22Rv1 (cell line): ENCODE data around the gene ZNF605.

Source experiments
- H3K27ac ChIP-seq: fragments of 450-650 bp; 2 replicates; pipeline ENCODE4 v1.5.1; 2017
- ZFX ChIP-seq: fragments of 450-650 bp; IDR thresholded peaks from 2 replicates; pipeline ENCODE4 v1.6.1; 2017; ENCODE audit warnings: antibody characterized with exemption, borderline replicate concordance
- TF ChIP-seq, protein P1 (sequence below): fragments of 450-650 bp; IDR thresholded peaks from 2 replicates; pipeline ENCODE4 v1.5.1; 2017; ENCODE audit warnings: mild to moderate bottlenecking

The ZNF605 gene

DNA sequence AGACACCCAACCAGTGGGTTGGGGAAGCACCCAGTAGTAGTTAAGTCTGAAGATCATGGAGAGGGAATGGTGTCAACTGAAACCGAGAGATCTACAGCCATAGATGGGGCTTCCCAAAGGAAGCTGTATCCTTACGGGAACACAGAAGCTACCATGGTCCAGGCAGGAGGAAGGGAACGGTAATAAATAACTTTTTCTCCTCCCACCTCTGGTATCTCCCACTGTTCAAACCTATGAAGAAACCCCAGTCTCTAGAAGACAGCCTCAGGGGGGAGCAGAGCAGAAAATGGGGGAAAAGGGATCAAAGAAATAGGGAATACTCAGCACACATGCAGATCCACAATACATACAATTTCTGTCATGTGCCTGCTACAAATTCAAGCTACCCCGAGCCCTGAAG, 33.4 kb downstream of the ZNF605 start:
- no peak overlapping the region for H3K27ac ChIP-seq
- TF ChIP-seq, protein P1, sequence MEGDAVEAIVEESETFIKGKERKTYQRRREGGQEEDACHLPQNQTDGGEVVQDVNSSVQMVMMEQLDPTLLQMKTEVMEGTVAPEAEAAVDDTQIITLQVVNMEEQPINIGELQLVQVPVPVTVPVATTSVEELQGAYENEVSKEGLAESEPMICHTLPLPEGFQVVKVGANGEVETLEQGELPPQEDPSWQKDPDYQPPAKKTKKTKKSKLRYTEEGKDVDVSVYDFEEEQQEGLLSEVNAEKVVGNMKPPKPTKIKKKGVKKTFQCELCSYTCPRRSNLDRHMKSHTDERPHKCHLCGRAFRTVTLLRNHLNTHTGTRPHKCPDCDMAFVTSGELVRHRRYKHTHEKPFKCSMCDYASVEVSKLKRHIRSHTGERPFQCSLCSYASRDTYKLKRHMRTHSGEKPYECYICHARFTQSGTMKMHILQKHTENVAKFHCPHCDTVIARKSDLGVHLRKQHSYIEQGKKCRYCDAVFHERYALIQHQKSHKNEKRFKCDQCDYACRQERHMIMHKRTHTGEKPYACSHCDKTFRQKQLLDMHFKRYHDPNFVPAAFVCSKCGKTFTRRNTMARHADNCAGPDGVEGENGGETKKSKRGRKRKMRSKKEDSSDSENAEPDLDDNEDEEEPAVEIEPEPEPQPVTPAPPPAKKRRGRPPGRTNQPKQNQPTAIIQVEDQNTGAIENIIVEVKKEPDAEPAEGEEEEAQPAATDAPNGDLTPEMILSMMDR = no peak
- no peak for TF ChIP-seq ZFX

DNA sequence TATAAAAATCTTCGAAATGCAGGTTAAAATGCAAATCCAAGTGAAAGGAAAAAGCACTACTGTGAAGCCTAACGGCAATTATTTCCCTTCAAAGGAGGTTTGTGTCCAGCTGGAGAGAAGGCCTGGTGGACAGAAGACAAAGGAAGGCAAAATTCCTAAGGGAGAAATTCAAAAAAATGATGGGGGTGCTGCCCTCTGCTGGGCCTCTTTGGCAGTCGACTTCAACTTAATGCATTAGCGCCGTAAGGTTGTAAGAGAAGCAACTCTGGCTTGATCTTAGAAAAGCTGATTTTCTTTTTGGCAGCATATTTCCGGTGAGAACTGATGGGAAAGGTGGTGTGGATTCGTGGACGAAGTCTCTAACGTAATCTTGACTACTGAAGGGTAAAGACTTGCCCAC, 34.4 kb downstream of the ZNF605 start:
- TF ChIP-seq, protein P1 = peak; percentile 52
- TF ChIP-seq ZFX = no peak
- H3K27ac ChIP-seq = no peak overlapping the region

DNA sequence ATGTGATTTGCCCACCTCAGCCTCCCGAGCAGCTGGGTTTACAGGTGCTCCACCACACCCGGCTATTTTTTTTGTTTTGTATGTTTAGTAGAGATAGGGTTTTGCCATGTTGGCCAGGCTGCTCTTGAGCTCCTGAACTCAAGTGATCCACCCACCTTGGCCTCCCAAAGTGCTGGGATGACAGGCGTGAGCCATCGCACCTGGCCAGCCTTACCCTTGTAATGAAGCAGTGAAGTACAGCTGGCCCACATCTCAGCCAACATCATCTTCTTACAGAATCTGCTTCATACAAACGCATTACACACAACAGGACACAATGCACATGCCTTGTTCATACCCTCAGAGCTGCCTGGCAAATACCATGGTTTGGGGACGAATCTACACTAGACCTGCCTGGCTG, 37.4 kb downstream of the ZNF605 start:
- TF ChIP-seq, protein P1 = no peak
- no peak for TF ChIP-seq ZFX
- no peak overlapping the region for H3K27ac ChIP-seq

DNA sequence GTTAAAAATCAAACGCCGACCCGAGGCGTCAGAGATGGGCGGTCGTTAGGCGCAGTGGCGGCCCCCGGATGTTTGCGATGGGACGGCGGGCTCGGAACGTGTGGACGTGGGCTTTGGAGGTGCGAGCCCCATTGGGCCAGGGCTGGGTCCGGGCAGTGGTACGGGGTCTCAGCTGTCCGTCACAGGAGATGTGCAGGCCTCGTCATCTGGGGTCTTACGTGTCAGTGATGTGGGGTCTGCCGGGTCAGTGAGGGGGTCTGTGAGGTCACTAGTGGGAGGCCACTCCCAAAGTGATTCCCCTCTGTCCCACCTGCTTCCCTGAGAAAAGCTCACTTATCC, 47.1 kb downstream of the ZNF605 start:
- TF ChIP-seq, protein P1 = no peak
- TF ChIP-seq ZFX = no peak
- peak overlapping the region; percentile 95 for H3K27ac ChIP-seq

DNA sequence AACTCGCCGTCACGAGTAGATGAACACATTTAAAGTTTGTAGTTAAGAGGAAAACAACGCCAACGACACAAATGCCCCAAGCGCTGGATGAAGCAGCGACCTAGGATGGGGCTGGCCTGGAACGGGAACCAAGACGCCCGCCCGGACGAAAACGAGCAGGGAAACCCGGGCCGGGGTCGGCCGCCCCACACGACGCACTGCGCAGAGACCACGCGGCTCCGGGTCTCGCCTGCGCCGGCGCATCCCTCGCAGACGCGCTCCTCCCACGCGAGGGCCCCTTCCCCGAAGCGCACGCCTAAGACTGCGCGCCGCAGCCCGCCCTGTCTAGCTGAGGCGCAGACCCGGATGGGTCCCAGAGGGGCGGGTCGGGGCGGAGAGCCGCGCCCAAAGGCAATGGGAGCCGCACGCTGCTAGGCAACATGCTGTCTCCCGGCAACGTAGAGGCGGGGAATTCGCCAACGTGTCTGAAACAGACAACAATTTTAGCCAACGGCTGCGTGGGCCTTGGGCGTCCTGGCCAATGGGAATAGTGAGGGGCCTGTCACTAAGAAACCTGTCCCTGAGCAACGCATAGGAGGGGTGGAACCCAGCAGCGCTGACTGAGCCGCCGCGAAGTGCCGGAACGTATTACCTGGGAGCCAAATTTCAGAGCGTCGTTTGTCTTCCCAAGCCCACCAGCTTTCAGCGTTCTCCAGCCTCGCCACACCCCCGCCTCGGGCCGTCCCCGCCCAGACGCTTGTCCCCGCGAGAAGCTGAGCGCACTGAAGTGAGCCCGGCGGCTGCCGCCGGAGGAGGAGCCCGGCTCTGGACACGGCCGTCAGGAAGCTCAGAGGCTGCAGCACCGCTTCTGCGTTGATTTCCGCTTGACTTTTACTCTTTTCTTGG, 47.7 kb downstream of the ZNF605 start:
- TF ChIP-seq, protein P1 = no peak
- no peak for TF ChIP-seq ZFX
- peak overlapping the region; percentile 95 for H3K27ac ChIP-seq

DNA sequence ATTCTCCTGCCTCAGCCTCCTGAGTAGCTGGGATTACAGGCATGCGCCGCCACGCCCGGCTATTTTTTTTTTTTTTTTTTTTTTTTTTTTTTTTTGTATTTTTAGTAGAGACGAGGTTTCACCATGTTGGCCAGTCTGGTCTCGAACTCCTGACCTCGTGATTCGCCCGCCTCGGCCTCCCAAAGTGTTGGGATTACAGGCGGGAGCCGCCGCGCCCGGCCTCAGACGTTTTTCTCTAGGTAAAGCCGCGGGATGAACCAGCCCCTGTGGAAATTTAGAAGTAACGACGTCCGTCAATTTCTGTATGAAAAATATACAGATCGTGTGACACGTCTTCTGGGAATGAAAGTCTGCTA, 48.3 kb downstream of the ZNF605 start:
- H3K27ac ChIP-seq = peak overlapping the region; percentile 95

DNA sequence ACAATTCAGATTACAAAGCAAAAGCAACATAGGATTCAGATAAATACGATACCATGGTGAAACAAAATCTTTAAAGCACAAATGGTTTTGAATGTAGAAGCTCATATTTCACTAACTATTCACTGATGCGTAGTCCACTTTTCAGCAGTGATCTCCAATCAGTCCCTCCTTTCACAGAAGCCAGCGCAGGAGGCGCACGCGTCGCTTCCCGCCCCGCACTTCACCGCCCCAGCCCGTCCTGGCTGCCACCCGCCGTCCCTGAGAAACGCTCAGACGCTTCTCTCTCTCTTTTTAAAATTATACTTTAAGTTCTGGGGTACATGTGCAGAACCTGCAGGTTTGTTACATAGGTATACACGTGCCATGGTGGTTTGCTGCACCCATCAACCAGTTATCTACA, 48.9 kb downstream of the ZNF605 start:
- H3K27ac ChIP-seq = peak overlapping the region; percentile 95; the same call in 1 of the 2 replicates
- TF ChIP-seq ZFX = no peak
- TF ChIP-seq, protein P1 = no peak
